Peyer's patch (tissue), 4 donors: ENCODE measurements around the gene POFUT2. TPM values are rescaled to one million over a fixed set of nuclear protein-coding genes. Genes with fewer than 3 reads are reported as not detected.
A peak's percentile ranks its signal among the peaks of the same experiment; 100 is the strongest.

ENCODE experiments used
- DNase-seq, 3 donors: peaks; one replicate each; pipeline ENCODE4 v3.0.0-alpha.2; 2017 to 2019
- H3K27ac ChIP-seq, 4 donors: fragments of 200-600 bp; sonication (generic); one replicate each; pipeline ENCODE4 v1.5.1; 2016 to 2019
- H3K27me3 ChIP-seq, 2 donors: fragments of 200-600 bp; sonication (generic); one replicate each; pipeline ENCODE4 v1.5.1; 2019
- H3K36me3 ChIP-seq, 3 donors: fragments of 200-600 bp; sonication (generic); one replicate each; pipeline ENCODE4 v1.5.1; 2016 to 2019
- H3K4me1 ChIP-seq, 4 donors: fragments of 200-600 bp; sonication (generic); one replicate each; pipeline ENCODE4 v1.5.1; 2016 to 2019
- H3K4me3 ChIP-seq, 4 donors: fragments of 200-600 bp; sonication (generic); 1 replicate in 3 of 4; 2 replicates in 1 of 4; pipeline ENCODE4 v1.5.1; 2016 to 2019; ENCODE audit warnings: mild to moderate bottlenecking in 1 of 4
- H3K9me3 ChIP-seq, 4 donors: fragments of 200-600 bp; sonication (generic); one replicate each; pipeline ENCODE4 v1.5.1; 2016 to 2019; ENCODE audit warnings: mild to moderate bottlenecking in 1 of 4
- POLR2A ChIP-seq, 2 donors: fragments of 450-650 bp; IDR thresholded peaks; one replicate each; pipeline ENCODE4 v1.5.1; 2017; ENCODE audit warnings: antibody characterized with exemption in 2 of 2, mild to moderate bottlenecking in 2 of 2, moderate library complexity in 2 of 2
- total RNA-seq, 4 donors: library from RNA; depleted of rRNA; stranded (reverse); fragments of >200 nt; gene quantifications; one replicate each; pipeline ENCODE4 v1.1.0, GENCODE V29; 2016
- TF ChIP-seq, protein P1 (sequence below), 6 experiments: fragments of 450-650 bp in 4 of 6; fragments of 200-600 bp in 2 of 6; sonication (generic) in 1 of 6; IDR thresholded peaks; one replicate each; pipeline ENCODE4 v1.5.1; 2017 to 2019; ENCODE audit warnings: antibody characterized with exemption in 6 of 6, mild to moderate bottlenecking in 3 of 6, moderate library complexity in 1 of 6

POFUT2 gene
- total RNA-seq, 4 donors from 2014 or later: 25.6 to 76.4 (median 47.6) TPM

DNA sequence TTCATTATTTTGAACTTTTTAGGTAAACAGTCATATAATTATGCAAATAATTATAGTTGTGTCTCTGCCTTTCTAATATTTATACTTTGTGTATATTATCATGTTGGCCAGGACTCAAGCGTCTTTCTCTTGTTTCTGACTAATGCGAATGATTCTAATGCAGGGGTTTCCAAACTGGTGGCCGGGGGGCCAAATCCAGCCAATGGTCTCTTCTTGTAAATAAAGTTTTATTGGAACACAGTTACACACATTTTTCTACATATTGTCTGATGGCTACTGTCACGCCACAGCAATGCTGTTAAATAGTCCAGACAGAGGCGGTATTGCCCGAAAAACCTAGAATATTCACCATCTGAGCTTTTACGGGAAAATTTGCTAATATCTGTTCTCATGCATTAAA is 8.9 kb upstream of the POFUT2 start:
- peak in 1 of 3 donors; percentile 14 for DNase-seq
- H3K27me3 ChIP-seq: no peaks in the 10 kb centered on the region
- peaks cover 6 to 27% (median 15%) of the 10 kb centered on the region in 4 donors for H3K4me1 ChIP-seq
- no peaks in the 10 kb centered on the region for H3K36me3 ChIP-seq
- no peak overlapping the region for H3K4me3 ChIP-seq
- H3K9me3 ChIP-seq: no peaks in the 10 kb centered on the region
- peak overlapping the region in 2 of 4 donors; percentile 1 to 96 for H3K27ac ChIP-seq
- no peak for TF ChIP-seq POLR2A (IDR thresholded peaks at IDR 0.05)
- TF ChIP-seq, protein P1, sequence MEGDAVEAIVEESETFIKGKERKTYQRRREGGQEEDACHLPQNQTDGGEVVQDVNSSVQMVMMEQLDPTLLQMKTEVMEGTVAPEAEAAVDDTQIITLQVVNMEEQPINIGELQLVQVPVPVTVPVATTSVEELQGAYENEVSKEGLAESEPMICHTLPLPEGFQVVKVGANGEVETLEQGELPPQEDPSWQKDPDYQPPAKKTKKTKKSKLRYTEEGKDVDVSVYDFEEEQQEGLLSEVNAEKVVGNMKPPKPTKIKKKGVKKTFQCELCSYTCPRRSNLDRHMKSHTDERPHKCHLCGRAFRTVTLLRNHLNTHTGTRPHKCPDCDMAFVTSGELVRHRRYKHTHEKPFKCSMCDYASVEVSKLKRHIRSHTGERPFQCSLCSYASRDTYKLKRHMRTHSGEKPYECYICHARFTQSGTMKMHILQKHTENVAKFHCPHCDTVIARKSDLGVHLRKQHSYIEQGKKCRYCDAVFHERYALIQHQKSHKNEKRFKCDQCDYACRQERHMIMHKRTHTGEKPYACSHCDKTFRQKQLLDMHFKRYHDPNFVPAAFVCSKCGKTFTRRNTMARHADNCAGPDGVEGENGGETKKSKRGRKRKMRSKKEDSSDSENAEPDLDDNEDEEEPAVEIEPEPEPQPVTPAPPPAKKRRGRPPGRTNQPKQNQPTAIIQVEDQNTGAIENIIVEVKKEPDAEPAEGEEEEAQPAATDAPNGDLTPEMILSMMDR (IDR thresholded peaks at IDR 0.05): no peak

DNA sequence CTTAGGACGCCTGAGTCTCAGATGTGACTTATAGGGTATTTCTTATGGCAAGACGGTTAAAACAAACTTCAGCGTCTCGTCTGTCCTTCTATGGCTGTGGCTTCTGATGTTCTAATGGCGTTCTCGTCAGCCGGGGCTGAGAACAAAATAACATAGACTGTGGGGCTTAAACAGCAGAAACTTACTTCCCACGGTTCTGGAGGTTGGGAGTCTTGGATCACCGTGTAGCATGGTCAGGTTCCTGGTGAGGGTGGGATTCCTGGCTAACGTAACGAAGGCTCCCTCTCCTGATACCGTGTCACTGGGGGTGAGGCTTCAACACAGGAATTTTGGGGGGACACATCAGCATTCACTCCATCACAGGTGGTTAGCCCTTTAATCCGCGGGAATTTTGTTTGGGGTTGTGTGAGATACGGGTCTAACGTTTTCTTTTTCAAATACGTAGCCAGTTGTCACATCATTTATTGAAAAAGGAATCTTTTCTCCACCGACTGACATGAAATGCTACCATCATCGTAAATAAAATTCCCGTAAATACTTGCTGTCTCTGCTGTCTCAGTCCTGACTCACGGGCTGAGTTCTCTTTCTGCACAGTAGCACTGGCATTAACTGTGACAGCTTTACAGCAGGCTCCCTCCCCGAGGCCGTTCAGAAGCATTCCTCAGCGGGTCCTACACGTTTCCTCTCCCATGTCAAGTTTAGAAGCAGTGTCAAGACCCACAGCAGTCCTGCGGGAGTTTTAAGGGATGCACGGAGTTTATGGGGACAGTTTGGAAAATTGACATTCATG is 8.1 kb upstream of the POFUT2 start:
- Histone ChIP-seq H3K27ac (peak overlapping the region; percentile 67 to 96 (median 88)), H3K4me1 (peaks cover 6 to 22% (median 15%) of the 10 kb centered on the region in 4 donors), H3K4me3 (no peak overlapping the region), H3K27me3 (no peaks in the 10 kb centered on the region), H3K9me3 (no peaks in the 10 kb centered on the region), H3K36me3 (no peaks in the 10 kb centered on the region)
- TF ChIP-seq POLR2A (IDR thresholded peaks at IDR 0.05): no peak
- TF ChIP-seq, protein P1 (IDR thresholded peaks at IDR 0.05): no peak
- peak in 1 of 3 donors; percentile 12 for DNase-seq

DNA sequence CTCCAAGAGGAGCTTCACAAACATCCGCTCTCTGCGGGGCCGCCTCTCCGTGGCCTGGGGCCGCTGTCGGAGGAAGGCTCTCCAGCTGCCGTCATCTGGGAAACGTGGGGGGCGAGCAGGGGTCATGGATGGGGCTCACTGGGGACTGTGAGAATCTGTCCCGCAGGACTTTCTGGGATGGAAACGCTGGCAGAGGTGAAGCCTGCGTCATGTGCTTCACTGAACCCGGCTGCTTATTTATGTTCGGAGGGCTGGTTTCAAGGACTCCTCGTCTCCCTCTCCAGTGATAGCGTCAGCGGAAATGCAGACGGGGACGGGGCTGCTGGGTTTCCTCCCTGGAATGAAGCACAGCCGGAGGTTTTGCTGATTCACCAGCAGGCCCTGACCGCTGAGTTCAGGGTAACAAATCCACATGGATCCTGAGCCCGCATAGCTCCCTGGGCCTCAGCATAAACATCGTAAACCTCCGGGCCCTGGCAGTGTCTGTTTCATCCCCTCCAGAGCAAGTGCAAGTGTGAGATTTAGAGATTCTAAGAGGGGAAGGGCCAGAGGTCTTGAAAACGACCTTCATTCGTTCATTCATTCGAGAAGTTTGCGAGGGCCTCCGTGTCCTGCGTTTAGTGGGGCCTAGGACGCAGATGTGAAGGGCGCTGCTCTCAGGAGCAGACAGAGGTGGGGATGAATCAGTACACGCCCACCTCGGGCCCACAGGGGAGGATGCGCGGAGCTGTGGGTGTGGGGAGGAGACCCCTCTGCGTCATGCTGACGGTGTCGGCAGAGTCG is 7.0 kb upstream of the POFUT2 start:
- Histone ChIP-seq H3K27ac (peak overlapping the region; percentile 74 to 96 (median 88)), H3K4me3 (no peak overlapping the region), H3K9me3 (no peaks in the 10 kb centered on the region), H3K4me1 (peaks cover 6 to 22% (median 15%) of the 10 kb centered on the region in 4 donors), H3K27me3 (no peaks in the 10 kb centered on the region), H3K36me3 (no peaks in the 10 kb centered on the region)
- peak in 1 of 2 donors; percentile 13 for TF ChIP-seq POLR2A (IDR thresholded peaks at IDR 0.05)
- TF ChIP-seq, protein P1 (IDR thresholded peaks at IDR 0.05): no peak
- peak; percentile 32 to 81 (median 67) for DNase-seq

DNA sequence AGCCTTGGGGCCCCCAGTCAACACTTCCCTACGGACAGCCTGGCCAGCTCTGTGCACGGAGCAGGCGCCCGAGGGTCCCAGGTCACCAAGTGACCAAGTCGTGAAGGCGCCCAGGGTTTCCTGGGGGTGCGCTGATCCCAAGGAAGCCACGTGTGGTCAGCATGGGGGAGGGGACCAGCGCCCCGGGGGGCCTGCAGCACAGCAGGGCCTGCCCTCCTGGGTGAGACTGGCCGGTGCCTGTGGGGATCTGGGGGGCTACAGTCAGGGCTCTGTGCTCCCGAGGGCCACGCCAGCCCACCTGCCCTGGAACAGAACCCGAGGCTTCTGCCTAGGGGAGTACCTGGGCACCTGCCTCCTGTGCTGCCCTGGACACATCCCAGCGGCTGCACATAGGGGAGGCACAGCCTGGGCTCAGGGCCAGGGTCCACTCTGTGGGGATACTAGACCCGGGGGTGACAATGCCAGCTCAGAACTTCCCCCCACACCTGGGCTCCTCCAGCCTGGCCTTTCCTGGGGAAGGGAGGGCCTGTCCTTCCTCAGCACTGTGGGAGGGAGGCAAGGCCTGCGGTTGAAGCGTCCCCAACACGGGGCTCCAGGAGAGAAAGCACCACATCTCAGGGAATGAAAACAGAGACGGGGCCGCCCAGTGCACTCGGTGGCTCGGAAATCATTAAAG is 6.2 kb upstream of the POFUT2 start:
- Histone ChIP-seq H3K27ac (peak overlapping the region; percentile 74 to 96 (median 88)), H3K27me3 (no peaks in the 10 kb centered on the region), H3K9me3 (no peaks in the 10 kb centered on the region), H3K4me3 (no peak overlapping the region), H3K36me3 (no peaks in the 10 kb centered on the region), H3K4me1 (peaks cover 6 to 23% (median 15%) of the 10 kb centered on the region in 4 donors)
- peak in 1 of 3 donors; percentile 14 for DNase-seq
- TF ChIP-seq, protein P1 (IDR thresholded peaks at IDR 0.05): no peak
- TF ChIP-seq POLR2A (IDR thresholded peaks at IDR 0.05): no peak

DNA sequence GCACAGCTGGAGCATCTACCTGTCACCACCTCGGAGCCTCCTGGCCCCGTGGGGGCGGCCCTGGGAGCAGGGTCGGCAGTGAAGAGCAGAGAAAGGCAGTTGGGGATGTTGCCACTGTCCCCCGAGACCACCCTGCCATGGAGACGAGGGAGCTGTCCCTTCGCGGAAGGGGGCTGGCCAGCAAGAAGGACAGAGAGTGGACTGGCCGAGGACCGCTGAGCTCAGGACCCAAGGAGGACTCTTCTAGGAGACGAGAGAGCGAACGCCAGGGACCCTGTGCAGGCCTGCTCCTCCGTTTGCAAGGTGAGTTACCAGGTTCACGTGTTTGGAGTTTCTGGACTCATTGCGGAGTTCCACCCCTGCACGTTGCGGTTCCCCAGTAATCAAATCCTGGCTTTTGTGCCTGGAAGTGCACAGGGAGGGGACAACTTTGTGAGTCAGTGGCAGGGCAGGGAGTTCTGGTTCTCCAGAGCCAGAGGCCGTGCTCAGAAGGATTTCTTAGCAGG is 5.6 kb upstream of the POFUT2 start:
- Histone ChIP-seq H3K4me3 (no peak overlapping the region), H3K9me3 (no peaks in the 10 kb centered on the region), H3K27ac (peak overlapping the region; percentile 74 to 96 (median 88)), H3K27me3 (no peaks in the 10 kb centered on the region), H3K36me3 (no peaks in the 10 kb centered on the region), H3K4me1 (peaks cover 6 to 28% (median 18%) of the 10 kb centered on the region in 4 donors)
- TF ChIP-seq, protein P1 (IDR thresholded peaks at IDR 0.05): no peak
- no peak for TF ChIP-seq POLR2A (IDR thresholded peaks at IDR 0.05)
- peak in 2 of 3 donors; percentile 14 to 49 for DNase-seq
